HG02588 (cell line): ENCODE measurements around the gene B2M.

Experiments
- ATAC-seq: cut with Tn5 transposase; IDR thresholded peaks from one replicate; pipeline ENCODE4 v1.9.1; 2021; ENCODE audit warnings: mild to moderate bottlenecking, moderate library complexity; ENCODE audit not compliant: unreplicated experiment

The B2M gene

DNA sequence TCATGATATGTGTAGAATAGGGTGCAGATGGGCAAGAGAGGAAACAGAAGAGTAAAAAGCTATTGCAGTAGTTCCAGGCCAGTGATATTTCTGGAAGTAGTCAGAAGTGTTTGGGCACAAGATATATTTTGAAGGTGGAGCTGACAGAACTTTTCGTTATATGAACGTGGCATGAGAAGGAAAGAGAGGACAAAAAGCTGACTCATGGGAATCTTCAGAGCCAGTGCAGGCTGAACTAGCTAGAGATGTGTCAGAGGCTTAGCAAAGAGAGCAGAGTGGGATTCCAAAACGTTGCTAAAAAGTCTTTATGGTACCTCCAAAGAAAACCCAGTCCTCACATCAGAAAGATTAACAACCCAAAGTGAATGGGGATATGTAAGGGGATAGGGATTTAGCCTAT, 53.7 kb downstream of the B2M start:
- ATAC-seq, result no peak
